ENCODE data around the gene LDLRAD1. TPM values are rescaled to one million over a fixed set of nuclear protein-coding genes. Genes with fewer than 3 reads are reported as not detected.
A peak's percentile ranks its signal among the peaks of the same experiment; 100 is the strongest.
"Not testable (repeated sequence)": the region's sequence is repeated elsewhere in the genome, so short reads cannot be mapped to it uniquely, and the experiment has no call there.

Gene LDLRAD1
- total RNA-seq, 1 donor from 2014 or later = 13.7 TPM

DNA sequence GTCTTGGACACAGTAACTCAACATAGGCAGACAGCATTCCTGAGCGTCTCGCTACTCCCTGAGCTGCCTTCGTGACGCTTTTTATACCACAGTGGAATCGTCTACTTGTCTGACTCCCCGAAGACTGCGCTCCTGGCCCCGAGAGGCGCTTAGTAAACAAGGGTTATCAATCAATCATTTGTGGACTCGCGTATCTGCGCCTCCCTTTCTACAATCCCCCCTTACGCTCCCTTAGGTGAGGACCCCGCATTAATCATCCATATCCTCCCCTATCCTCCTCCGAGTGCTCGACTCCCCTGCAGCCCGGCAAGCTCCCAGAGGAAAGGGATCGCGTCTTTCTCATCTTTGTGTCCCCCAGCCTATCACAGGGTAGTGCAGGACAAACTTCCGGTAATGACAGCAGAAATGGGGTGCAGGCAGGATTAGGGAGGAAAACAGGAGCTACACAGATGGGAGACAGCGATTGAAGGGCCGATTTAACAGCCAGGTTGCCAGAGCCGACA, 34.5 kb upstream of the LDLRAD1 start:
- no peaks in the 10 kb centered on the region for H3K9me3 ChIP-seq
- no peaks in the 10 kb centered on the region for H3K36me3 ChIP-seq
- peaks cover 55% of the 10 kb centered on the region for H3K4me1 ChIP-seq
- TF ChIP-seq, protein P1, sequence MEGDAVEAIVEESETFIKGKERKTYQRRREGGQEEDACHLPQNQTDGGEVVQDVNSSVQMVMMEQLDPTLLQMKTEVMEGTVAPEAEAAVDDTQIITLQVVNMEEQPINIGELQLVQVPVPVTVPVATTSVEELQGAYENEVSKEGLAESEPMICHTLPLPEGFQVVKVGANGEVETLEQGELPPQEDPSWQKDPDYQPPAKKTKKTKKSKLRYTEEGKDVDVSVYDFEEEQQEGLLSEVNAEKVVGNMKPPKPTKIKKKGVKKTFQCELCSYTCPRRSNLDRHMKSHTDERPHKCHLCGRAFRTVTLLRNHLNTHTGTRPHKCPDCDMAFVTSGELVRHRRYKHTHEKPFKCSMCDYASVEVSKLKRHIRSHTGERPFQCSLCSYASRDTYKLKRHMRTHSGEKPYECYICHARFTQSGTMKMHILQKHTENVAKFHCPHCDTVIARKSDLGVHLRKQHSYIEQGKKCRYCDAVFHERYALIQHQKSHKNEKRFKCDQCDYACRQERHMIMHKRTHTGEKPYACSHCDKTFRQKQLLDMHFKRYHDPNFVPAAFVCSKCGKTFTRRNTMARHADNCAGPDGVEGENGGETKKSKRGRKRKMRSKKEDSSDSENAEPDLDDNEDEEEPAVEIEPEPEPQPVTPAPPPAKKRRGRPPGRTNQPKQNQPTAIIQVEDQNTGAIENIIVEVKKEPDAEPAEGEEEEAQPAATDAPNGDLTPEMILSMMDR (IDR thresholded peaks at IDR 0.05) = no peak
- H3K27ac ChIP-seq = peak overlapping the region; percentile 99
- H3K27me3 ChIP-seq (ENCODE audit: low read depth) = no peaks in the 10 kb centered on the region
- no peak for DNase-seq
- peak overlapping the region; percentile 98 for H3K4me3 ChIP-seq
- ATAC-seq = peak; percentile 35 to 55
- intact Hi-C loops (cut with DNase I) = no loop called here

DNA sequence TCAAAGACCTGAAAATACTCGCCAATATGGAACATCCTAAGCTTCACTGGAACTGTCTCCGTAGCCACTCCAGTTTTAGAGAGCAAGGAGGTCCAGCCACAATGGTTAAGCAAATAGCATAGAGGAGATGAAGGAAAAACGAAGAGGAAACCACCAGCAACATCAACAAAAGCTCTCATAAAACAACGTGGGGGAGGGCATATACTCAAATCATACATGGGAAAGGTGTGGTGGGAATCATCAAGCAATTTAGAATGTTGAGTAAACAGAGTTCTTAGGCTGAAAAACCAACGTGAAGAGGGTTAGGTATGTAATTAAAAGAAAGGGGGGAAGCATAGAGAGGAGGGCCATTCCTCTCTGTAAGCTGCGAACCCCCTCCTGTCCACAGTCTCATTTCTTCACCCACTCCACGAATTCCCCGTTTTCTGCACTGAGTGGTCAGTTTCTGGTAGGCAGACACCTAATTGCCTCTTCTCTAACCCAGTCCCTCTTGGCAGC, 34.0 kb upstream of the LDLRAD1 start:
- TF ChIP-seq, protein P1 (IDR thresholded peaks at IDR 0.05) = no peak
- peaks cover 60% of the 10 kb centered on the region for H3K4me1 ChIP-seq

DNA sequence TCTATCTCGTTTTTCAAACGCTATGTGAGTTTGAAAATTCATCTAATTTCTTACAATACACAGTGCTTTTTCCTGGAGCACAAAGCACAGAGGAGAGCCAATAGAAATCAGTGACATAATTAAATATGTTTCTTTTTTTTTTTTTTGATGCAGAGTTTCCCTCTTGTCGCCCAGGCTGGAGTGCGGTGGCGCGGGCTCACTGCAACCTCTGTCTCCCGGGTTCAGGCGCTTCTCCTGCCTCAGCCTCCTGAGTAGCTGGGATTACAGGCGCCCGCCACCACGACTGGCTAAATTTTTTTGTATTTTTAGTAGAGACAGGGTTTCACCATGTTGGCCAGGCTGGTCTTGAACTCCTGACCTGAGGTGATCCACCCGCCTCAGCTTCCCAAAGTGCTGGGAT, 32.4 kb upstream of the LDLRAD1 start:
- intact Hi-C loops (cut with DNase I); ATAC-seq: not testable (repeated sequence)
- H3K4me1 ChIP-seq = peaks cover 67% of the 10 kb centered on the region

More for the DNA sequence above, 34.0 kb upstream of the LDLRAD1 start:
- peak overlapping the region; percentile 99 for H3K27ac ChIP-seq
- no peak for DNase-seq
- no peaks in the 10 kb centered on the region for H3K9me3 ChIP-seq
- no peaks in the 10 kb centered on the region for H3K27me3 ChIP-seq (ENCODE audit: low read depth)
- peak overlapping the region; percentile 98 for H3K4me3 ChIP-seq
- no peak for ATAC-seq
- intact Hi-C loops (cut with DNase I) = no loop called here
- H3K36me3 ChIP-seq = no peaks in the 10 kb centered on the region

DNA sequence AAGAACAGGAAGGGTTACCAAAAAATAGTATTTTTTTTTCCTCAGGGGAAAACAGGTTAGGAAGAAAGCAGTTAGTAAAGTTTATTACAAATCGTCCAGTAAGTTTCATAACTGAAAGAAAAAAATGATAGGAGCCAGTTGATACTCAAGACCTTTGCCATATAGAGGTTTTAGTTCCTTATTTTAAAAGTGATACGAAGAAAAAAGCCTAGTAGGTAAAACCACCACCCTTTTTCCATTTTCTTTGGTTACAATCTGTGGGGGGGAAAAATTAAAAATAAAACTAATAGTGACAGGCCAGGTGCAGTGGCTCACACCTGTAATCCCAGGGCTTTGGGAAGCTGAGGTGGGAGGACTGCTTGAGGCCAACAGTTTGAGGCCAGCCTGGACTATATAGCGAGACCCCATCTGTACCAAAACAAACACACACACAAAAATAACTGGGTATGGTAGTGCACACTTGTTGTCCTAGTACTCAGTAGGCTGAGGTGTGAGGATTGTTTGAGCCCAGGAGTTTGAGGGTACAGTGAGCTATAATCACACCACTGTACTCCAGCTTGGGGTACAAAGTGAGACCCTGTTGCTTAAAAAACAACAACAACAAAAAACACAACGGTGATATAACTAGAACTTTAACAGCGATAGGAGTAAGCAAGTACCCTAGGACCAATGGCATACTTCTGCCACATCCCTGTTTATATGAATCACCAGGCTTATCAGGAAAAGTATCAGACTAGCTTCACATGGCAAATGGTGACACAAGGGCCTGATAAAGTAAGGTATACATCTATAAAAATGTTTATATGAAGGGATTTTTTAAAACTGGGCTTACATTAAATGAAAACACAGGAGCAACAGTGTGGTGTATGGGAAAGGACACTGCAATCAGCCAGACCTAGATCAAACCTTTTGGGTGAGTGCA, 29.7 kb upstream of the LDLRAD1 start:
- no peak for ATAC-seq

More for the DNA sequence above, 32.4 kb upstream of the LDLRAD1 start:
- H3K36me3 ChIP-seq; H3K27me3 ChIP-seq (ENCODE audit: low read depth); DNase-seq; H3K27ac ChIP-seq; H3K9me3 ChIP-seq; H3K4me3 ChIP-seq: not testable (repeated sequence)

DNA sequence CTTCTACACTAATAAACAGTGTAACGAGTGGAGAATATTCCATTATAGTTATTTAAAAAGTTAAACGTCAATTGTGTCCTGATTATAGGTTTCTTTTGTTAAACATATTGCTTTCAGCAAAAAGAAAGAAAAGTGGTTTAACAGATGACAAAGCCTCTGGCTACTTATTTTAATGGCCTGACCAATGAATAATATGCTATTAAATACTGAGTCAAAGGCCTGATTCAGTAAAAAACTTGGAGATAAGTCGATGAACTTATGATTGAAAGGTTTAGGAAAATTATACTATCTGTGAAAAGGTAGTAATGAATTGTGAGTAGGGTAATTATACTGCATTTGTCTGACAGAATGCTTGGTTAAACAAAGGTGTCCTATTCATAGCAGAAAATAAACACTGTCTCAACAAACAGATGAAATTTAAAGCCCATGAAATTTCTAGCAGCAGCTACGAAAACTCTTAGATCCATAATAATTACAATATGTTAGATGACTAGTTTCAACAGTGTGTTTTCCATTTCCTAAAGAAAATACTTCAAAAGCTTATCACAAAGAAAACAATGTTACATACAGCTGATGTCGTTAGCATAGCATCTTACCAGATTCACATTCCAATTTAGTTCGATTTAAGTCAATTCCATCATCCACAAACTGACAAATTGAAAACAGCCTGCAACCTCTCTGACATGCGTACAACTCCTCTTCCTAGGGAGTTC, 28.8 kb upstream of the LDLRAD1 start:
- H3K27me3 ChIP-seq (ENCODE audit: low read depth) = no peaks in the 10 kb centered on the region
- H3K36me3 ChIP-seq = peaks cover 32% of the 10 kb centered on the region
- DNase-seq = no peak
- H3K27ac ChIP-seq = no peak overlapping the region
- peaks cover 54% of the 10 kb centered on the region for H3K4me1 ChIP-seq
- TF ChIP-seq, protein P1 (IDR thresholded peaks at IDR 0.05) = no peak
- H3K4me3 ChIP-seq = no peak overlapping the region
- ATAC-seq = no peak
- no peaks in the 10 kb centered on the region for H3K9me3 ChIP-seq
- intact Hi-C loops (cut with DNase I) = no loop called here

More for the DNA sequence above, 29.7 kb upstream of the LDLRAD1 start:
- Histone ChIP-seq H3K27me3 (ENCODE audit: low read depth) (no peaks in the 10 kb centered on the region), H3K36me3 (peaks cover 24% of the 10 kb centered on the region), H3K4me3 (no peak overlapping the region), H3K27ac (no peak overlapping the region), H3K4me1 (peaks cover 58% of the 10 kb centered on the region), H3K9me3 (no peaks in the 10 kb centered on the region)
- TF ChIP-seq, protein P1 (IDR thresholded peaks at IDR 0.05) = no peak
- no peak for DNase-seq
- intact Hi-C loops (cut with DNase I) = no loop called here
